GM11168 (cell line): Measurements from ENCODE around the gene CASP1.

Experiments
- in situ Hi-C: fragments of 300-500 bp; cut with MboI; formaldehyde crosslinking; loops from one replicate; pipeline ENCODE4 v1.12.0; 2022; ENCODE audit warnings: low sequenced_read_pairs; ENCODE audit not compliant: unreplicated experiment

The CASP1 gene

GRCh38 chr11:104997288-104997687 is 37.7 kb downstream of the CASP1 start:
- in situ Hi-C loops, result no loop called here

GRCh38 chr11:104995001-104995408 is 39.9 kb downstream of the CASP1 start:
- in situ Hi-C loops, result no loop called here

- in situ Hi-C loops, result no loop called here
Measured at GRCh38 chr11:104992781-104993180, 42.2 kb downstream of the CASP1 start.

- in situ Hi-C loops, result no loop called here
Measured at GRCh38 chr11:104991994-104992393, 43.0 kb downstream of the CASP1 start.

- in situ Hi-C loops, result no loop called here
Measured at GRCh38 chr11:104984808-104985207, 50.1 kb downstream of the CASP1 start.

- in situ Hi-C loops, result no loop called here
Measured at GRCh38 chr11:104979839-104980238, 55.1 kb downstream of the CASP1 start.
